Panc1 (cell line): ENCODE data around the gene TACC2. TPM values are rescaled to one million over a fixed set of nuclear protein-coding genes. Genes with fewer than 3 reads are reported as not detected.

Experiments
- ATAC-seq: fragments of 200-7000 bp; cut with Tn5 transposase; 2 replicates; pipeline ENCODE4 v1.9.1; 2020; ENCODE audit warnings: mild to moderate bottlenecking, moderate library complexity
- BruUV-seq: library from RNA; stranded (reverse); fragments of 400-500 nt; replicated peaks from 2 replicates; lab custom pipeline; 2021; lab: Mats Ljungman, UMichigan
- CTCF ChIA-PET: fragments of 300-600 bp; sonication (Branson Sonifier 250); formaldehyde crosslinking; loops from one replicate; lab custom pipeline; 2022; ENCODE audit warnings: antibody characterized with exemption; lab: Charles Lee
- POLR2A ChIA-PET: fragments of 300-600 bp; sonication (Branson Sonifier 250); formaldehyde crosslinking; loops from one replicate; lab custom pipeline; 2022; ENCODE audit warnings: antibody characterized with exemption; lab: Charles Lee
- DNase-seq: peaks from one replicate; pipeline ENCODE4 v3.0.0-alpha.2; 2010; ENCODE audit warnings: low read depth, low spot score
- H3K27ac ChIP-seq: 2 replicates; pipeline ENCODE4 v1.5.1; 2011; ENCODE audit warnings: mild to moderate bottlenecking, low read length, inconsistent platforms
- H3K27me3 ChIP-seq: fragments of 200-500 bp; sonication (Bioruptor generic); 2 replicates; pipeline ENCODE4 v1.6.0; 2014; ENCODE audit warnings: low read length, inconsistent platforms; ENCODE audit not compliant: control insufficient read depth, insufficient read depth
- H3K36me3 ChIP-seq: fragments of 200-500 bp; sonication (Bioruptor generic); 2 replicates; pipeline ENCODE4 v1.5.1; 2014; ENCODE audit warnings: inconsistent platforms, mild to moderate bottlenecking, low read length, moderate library complexity; ENCODE audit not compliant: control insufficient read depth, insufficient read depth
- H3K4me1 ChIP-seq: 2 replicates; pipeline ENCODE4 v1.5.1; 2011; ENCODE audit warnings: inconsistent platforms, mild to moderate bottlenecking, low read length, moderate library complexity; ENCODE audit not compliant: control insufficient read depth, insufficient read depth
- H3K4me3 ChIP-seq, 2 experiments: 2 replicates each; pipeline ENCODE4 v1.5.1; 2011 to 2012; ENCODE audit warnings: low read depth in 2 of 2, low read length in 2 of 2, mild to moderate bottlenecking in 2 of 2, inconsistent platforms in 1 of 2, moderate library complexity in 1 of 2
- H3K9me3 ChIP-seq: fragments of 200-500 bp; sonication (Bioruptor generic); 2 replicates; pipeline ENCODE4 v1.5.1; 2014; ENCODE audit warnings: low read depth, mild to moderate bottlenecking, inconsistent platforms, low read length, moderate library complexity; ENCODE audit not compliant: control insufficient read depth, insufficient read depth
- POLR2AphosphoS5 ChIP-seq: IDR thresholded peaks from 2 replicates; pipeline ENCODE4 v1.6.1; 2012; ENCODE audit warnings: mild to moderate bottlenecking, low read depth, low read length, moderate library complexity
- SIN3A ChIP-seq: IDR thresholded peaks from 2 replicates; pipeline ENCODE4 v1.6.1; 2012; ENCODE audit warnings: low read depth, mild to moderate bottlenecking, low read length, moderate library complexity, borderline replicate concordance; ENCODE audit not compliant: insufficient read depth
- TCF7L2 ChIP-seq: IDR thresholded peaks from 2 replicates; pipeline ENCODE4 v1.6.1; 2011; ENCODE audit warnings: mild to moderate bottlenecking, low read depth, low read length, inconsistent platforms
- in situ Hi-C: cut with HindIII; loops from 2 replicates; pipeline ENCODE4 v1.10.0; 2016; ENCODE audit warnings: low sequenced_read_pairs, low pct_unique_long_range_greater_than_20kb
- intact Hi-C: fragments of 100-400 bp; cut with micrococcal nuclease; formaldehyde crosslinking; loops from one replicate; pipeline ENCODE4 v1.10.0; 2022; ENCODE audit not compliant: unreplicated experiment
- total RNA-seq: library from RNA; stranded (reverse); gene quantifications from one replicate; pipeline ENCODE4 v1.2.1, GENCODE V29; 2021; ENCODE audit not compliant: unreplicated experiment
- TF ChIP-seq, protein P1 (sequence below): fragments of 450-650 bp; IDR thresholded peaks from 2 replicates; pipeline ENCODE4 v1.5.1; 2017; ENCODE audit warnings: mild to moderate bottlenecking
- TF ChIP-seq, protein P2 (sequence below), 2 experiments: IDR thresholded peaks; 2 replicates each; pipeline ENCODE4 v1.6.1; 2011 to 2012; ENCODE audit warnings: low read depth in 2 of 2, control low read depth in 1 of 2, low read length in 1 of 2, mild to moderate bottlenecking in 1 of 2, moderate library complexity in 1 of 2; ENCODE audit not compliant: insufficient read depth in 1 of 2

TACC2 gene
- total RNA-seq, 1 experiment from 2014 or later = 133 TPM

DNA sequence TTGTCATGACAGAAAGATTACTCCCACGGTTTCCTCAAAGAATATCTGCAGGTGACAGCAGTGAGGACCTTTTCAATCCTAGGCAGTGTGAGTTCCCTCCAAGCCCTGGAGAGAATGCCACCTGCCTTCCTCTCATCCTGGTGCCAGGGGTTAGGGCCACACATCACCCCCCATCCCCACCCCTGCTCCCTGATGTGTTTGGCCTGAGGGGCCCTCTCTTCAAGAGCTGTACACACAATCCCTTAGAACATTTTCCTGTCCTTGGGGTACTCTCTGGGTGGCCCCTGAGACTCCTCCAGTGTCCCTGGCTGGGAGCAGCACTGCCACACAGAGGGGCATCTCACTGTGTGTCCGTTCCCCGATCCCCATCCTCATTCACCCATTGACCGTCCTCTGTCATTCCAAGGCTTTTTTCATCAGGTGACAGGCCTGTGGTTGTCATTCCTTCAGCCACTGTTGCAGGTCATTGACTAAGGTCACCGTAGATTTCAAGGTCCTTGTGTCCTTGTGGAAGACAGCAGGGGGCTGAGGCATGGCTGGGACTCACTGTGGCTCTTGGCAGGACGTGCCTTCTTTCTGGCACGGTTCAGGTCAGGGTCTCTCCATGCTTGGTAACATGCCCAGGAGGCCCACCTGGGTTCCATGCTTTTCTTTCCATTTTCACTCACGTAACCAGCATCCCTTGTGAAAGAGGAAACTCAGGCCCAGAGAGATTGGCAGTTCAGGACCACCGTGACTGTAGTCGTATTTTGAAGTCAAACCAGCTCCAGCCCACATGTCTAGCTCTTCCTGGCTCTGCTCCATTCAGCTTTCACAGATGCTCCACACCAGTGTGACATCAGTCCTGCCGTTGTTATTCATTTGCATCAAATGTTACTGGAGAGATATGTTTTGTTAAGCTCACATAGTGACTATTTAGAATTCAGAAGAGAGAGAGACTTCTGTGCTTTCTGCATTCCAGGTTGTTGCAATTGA lies 255.3 kb downstream of the TACC2 start:
- in situ Hi-C loops (no loop called here), intact Hi-C loops (no loop called here)
- Histone ChIP-seq H3K36me3 (peaks cover 5% of the 10 kb centered on the region), H3K9me3 (no peaks in the 10 kb centered on the region), H3K4me3 (no peak overlapping the region), H3K27me3 (no peaks in the 10 kb centered on the region), H3K4me1 (no peaks in the 10 kb centered on the region), H3K27ac (no peak overlapping the region)
- DNase-seq (no peak), ATAC-seq (no peak)
- BruUV-seq = no TSS peak
- CTCF ChIA-PET = interaction anchor here (0.6 kb wide), 1 partner anchor 97 kb away, joined by 5 read pairs; no protein-coding TSS in a partner anchor
- POLR2A ChIA-PET = interaction anchor here (0.7 kb wide), 1 partner anchor 60 kb away, joined by 5 read pairs; no protein-coding TSS in a partner anchor
- TF ChIP-seq SIN3A (no peak), POLR2AphosphoS5 (no peak), TCF7L2 (no peak)
- TF ChIP-seq, protein P1, sequence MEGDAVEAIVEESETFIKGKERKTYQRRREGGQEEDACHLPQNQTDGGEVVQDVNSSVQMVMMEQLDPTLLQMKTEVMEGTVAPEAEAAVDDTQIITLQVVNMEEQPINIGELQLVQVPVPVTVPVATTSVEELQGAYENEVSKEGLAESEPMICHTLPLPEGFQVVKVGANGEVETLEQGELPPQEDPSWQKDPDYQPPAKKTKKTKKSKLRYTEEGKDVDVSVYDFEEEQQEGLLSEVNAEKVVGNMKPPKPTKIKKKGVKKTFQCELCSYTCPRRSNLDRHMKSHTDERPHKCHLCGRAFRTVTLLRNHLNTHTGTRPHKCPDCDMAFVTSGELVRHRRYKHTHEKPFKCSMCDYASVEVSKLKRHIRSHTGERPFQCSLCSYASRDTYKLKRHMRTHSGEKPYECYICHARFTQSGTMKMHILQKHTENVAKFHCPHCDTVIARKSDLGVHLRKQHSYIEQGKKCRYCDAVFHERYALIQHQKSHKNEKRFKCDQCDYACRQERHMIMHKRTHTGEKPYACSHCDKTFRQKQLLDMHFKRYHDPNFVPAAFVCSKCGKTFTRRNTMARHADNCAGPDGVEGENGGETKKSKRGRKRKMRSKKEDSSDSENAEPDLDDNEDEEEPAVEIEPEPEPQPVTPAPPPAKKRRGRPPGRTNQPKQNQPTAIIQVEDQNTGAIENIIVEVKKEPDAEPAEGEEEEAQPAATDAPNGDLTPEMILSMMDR = no peak
- TF ChIP-seq, protein P2, sequence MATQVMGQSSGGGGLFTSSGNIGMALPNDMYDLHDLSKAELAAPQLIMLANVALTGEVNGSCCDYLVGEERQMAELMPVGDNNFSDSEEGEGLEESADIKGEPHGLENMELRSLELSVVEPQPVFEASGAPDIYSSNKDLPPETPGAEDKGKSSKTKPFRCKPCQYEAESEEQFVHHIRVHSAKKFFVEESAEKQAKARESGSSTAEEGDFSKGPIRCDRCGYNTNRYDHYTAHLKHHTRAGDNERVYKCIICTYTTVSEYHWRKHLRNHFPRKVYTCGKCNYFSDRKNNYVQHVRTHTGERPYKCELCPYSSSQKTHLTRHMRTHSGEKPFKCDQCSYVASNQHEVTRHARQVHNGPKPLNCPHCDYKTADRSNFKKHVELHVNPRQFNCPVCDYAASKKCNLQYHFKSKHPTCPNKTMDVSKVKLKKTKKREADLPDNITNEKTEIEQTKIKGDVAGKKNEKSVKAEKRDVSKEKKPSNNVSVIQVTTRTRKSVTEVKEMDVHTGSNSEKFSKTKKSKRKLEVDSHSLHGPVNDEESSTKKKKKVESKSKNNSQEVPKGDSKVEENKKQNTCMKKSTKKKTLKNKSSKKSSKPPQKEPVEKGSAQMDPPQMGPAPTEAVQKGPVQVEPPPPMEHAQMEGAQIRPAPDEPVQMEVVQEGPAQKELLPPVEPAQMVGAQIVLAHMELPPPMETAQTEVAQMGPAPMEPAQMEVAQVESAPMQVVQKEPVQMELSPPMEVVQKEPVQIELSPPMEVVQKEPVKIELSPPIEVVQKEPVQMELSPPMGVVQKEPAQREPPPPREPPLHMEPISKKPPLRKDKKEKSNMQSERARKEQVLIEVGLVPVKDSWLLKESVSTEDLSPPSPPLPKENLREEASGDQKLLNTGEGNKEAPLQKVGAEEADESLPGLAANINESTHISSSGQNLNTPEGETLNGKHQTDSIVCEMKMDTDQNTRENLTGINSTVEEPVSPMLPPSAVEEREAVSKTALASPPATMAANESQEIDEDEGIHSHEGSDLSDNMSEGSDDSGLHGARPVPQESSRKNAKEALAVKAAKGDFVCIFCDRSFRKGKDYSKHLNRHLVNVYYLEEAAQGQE (IDR thresholded peaks at IDR 0.05; ENCODE audit: insufficient read depth in 1 of 2, low read depth in 2 of 2, low read length in 1 of 2) = no peak

DNA sequence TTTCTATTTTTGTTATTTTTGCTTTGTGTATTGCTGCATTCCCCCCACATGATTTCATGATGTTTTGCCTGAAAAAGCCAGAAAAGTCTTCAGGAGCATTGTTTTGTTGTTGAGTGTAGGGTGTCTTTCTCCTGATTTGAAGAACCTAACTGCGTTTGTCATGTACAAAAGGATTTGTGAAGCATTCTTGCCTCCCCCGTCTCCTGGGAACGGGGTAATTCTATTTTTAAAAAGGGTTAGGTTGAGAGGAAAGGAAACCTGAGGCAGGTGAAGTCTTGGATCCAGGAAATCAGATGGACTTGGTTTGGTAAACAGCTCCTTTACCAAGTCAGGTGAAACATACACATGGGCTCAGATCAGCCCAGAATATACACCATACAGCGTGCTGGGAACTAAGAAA lies 256.2 kb downstream of the TACC2 start:
- BruUV-seq = no TSS peak
- intact Hi-C loops (no loop called here), in situ Hi-C loops (no loop called here)
- TF ChIP-seq SIN3A (no peak), POLR2AphosphoS5 (no peak), TCF7L2 (no peak)
- TF ChIP-seq, protein P2 (IDR thresholded peaks at IDR 0.05; ENCODE audit: insufficient read depth in 1 of 2, low read depth in 2 of 2, low read length in 1 of 2) = no peak
- Histone ChIP-seq H3K27me3 (no peaks in the 10 kb centered on the region), H3K36me3 (peaks cover 4% of the 10 kb centered on the region), H3K4me1 (no peaks in the 10 kb centered on the region), H3K9me3 (no peaks in the 10 kb centered on the region), H3K4me3 (no peak overlapping the region), H3K27ac (no peak overlapping the region)
- ATAC-seq = no peak
- no peak for DNase-seq
- ChIA-PET POLR2A (no interaction called here), CTCF (no interaction called here)
